HG03280 (cell line): Measurements from ENCODE around the gene SLC7A5.
"Not testable (repeated sequence)": the region's sequence is repeated elsewhere in the genome, so short reads cannot be mapped to it uniquely, and the experiment has no call there.

Experiments used
- ATAC-seq: cut with Tn5 transposase; IDR thresholded peaks from one replicate; pipeline ENCODE4 v1.9.1; 2021; ENCODE audit warnings: mild to moderate bottlenecking, moderate library complexity; ENCODE audit not compliant: unreplicated experiment

Gene SLC7A5

DNA sequence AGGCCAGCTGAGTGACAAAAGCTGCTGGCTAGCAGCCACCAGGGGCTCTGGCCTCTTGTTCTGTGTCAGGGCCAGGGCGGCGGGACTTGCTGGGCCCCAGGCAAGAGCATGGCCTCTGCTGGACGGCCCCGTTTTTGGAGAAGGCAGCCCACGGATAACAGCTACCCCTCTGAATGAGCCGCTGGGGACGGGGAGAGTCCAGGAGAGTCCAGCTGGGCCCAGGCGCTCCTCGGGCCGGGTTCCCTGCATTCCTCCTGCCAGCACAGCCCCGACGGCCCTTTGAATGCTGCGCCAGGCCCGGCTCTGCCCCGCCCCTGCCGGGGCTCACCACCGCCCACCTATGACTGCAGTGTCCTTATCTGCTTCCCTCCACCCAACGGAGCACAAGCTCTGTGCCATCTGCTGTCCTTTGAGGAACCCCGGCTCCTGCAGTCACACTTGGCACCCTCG, 33.4 kb downstream of the SLC7A5 start:
- no peak for ATAC-seq

DNA sequence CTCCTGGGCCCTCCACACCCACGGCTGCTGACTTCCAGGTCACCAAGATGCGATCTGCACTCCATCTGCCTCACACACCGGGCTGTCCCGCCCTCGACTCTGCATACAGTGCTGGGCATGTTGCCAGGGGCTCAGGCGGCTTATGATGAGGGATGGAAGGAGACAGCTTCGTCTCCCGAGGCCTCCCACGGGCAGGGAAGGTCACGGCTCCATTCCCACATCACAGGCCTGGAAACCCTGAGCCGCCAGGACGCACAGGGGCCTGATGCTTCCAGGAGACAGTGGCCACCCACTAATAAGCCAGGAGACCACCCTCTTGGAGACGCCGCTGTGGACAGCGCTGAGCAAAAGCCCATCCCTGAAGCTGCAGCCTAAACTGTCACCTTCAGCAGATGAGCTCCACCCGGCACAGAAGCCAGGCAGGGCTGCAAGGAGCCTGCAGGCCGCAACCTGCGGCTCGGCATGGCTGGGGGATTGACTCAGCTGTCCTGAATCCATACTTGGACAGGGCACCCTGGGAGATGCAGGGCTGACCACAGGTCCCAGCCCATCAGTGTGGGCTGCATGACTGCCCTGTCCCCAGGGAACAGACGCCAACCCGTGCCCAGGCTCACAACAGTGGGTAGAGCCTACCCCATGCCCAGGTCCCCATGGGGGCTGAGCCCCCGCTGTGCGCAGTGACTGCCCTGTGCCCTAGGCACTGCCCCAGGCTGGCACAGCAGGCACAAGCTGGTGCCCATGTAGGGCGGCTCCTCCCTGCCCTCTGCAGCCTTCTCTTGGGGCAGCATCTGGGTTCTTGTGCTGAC, 34.4 kb downstream of the SLC7A5 start:
- no peak for ATAC-seq

- ATAC-seq, result no peak
These were observed 35.2 kb downstream of the SLC7A5 start for GRCh38 chr16:87834005-87834667.

DNA sequence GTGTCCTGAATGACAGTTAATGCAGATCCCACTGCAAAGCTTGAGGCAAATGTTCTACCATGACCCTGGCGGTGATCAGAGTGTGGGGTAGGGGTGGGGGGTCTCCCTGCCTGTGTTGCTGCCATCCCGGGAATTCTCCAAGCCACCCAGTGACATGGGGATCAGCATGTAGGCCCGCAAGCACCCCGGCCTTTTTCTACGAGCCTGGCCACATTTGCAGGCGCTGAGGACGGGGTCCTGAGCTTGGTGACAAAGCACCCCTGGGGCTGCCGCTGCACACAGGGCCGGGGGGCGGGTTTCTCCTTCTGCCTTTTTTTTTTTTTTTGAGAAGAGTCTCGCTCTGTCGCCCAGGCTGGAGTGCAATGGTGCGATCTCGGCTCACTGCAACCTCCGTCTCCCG, 35.8 kb downstream of the SLC7A5 start:
- ATAC-seq, result no peak

DNA sequence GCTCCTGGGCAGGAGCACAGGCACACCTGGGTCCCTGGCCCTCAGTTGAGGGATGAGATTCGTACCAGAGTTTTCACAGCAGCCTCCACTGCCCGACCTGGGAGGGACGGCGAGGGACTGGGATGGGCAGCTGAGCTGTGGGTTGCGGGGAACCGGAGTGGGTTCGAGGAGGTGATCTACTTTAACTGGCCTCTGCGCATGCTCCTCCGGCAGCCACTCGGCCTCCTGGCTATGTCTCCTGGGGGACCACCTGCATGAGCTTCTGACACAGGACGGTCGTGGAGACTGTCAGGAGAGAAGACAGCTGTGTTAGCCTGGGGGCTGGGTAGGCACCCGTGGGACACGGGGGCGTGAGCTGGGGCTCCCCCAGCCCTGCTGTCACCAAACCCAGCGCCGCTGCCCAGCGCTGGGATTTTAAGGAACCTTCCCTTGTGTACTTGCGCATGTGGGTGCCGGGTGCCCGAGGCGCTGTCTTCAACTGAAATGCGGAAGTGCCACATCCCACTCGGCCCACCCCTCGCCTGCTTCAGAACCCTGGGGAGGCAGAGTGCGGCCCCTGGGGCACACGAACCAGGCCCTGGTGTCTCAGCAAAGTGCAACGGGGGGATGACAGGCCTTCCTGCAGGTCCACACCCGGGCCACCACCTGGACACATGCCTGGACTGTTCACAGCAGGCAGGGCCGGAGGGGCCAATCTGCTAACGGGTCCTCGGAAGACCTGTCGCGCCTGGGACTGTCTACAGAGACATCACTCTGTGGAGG, 36.4 kb downstream of the SLC7A5 start:
- no peak for ATAC-seq

DNA sequence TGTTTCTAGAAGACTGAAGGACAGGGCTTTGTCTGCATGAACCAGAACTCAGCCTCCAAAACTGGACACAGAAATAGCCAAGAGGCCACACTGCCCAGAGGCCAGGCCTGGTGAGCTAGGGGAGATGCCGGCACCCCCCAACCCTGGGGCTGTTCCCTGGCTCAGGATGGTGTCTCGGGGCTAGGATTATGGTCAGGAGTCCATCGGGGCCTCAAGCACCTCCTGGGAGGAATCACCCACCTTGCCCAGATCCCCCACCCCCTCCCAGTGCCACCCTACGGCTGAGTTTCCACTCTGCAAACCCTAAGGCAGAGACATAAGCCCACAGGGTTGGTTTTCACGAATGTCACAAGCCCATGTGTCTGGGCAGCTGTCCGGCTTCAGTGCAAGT, 37.2 kb downstream of the SLC7A5 start:
- no peak for ATAC-seq

DNA sequence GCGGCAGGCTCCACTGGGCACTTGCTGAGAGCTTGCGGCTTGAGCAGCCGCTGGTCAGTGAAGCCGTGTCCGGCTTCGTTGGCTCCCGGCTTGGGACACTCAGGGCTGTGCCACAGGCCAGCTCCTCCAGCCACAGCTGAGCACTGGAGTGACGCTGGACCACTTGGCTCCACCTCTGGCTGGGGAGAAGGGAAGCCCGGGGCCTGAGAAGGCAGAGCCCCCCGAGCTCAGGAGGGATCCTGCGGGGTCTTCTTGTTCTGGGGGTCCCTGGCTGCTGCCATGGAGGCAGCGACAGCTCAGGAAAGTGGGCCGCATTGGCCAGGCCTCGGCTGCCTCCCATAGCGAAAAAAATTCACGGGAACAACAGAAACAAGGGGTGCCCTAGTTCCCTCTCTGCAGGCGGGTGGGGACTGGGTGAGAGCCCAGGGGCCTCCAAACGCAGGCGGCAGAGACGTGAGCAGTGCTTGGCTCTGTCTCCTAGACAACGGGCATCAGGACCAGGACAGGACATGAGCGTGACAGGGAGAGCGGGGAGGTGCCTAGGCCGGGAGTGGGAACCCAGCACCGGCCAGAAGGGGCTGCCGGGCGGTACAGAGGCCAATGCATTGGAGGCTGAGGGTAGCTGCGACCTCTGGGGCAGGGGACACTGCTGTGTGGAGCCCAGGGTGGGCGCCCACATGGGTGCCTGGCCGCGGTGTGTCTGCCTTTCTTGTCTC, 37.7 kb downstream of the SLC7A5 start:
- ATAC-seq, result no peak

DNA sequence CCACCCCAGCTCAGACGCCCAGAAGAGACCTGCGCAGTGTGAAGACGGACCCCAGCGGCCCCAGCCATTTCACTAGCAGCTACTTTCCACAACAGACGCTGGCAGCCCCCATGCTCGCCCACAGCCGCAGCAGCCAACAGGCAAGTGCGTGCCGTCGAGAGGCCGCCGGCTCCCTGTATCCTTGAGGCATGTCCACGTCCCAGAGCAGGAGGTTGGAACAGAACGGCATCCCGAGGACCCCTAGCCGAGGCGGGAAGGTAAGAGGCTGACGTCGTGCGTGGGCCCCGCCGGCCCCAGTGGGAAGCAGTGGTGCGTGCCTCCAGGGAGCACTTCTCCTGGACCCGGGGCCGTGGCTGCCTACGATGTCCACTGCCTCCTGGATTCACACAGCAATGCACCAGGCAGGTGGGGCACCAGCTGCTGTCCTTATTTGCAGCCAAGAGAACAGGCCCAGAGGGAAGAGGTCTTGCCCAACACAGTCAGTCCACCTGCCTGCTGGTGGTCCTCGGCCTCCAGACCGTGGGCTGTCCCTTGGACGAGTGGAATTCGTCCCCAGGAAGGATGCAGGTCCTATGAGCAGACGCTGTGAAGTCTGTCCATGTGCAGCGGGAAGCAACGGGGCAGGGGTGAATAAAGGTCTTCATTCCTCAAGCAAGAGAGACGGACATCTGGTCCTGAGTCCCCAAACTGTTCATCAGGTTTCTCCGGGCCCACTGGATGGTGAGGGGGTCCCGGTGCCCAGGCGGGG, 38.5 kb downstream of the SLC7A5 start:
- no peak for ATAC-seq

GRCh38 chr16:87829988-87830672, 39.2 kb downstream of the SLC7A5 start:
- ATAC-seq, result no peak

DNA sequence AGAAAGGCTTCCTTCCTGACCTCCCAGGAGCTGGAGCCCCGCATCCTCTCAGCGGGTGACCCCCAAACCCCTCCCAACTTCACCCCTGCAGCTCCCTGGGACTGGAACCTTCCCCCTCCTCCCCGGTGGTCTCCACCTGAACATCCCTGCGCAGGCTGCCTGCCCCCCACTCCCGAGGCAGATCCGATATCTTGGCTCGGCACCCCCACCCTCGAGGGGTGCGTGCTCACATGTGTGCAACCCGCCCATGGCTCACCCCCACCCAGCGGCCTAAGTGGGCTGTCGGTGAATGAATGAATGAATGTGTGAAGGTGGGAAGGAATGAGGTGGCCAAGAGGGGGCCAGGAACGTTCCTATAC, 39.7 kb downstream of the SLC7A5 start:
- ATAC-seq, result no peak

- ATAC-seq, result no peak
These were observed 40.2 kb downstream of the SLC7A5 start for GRCh38 chr16:87828907-87829621.

GRCh38 chr16:87828071-87828906, 41.0 kb downstream of the SLC7A5 start:
- ATAC-seq, result no peak

- not testable (repeated sequence) for ATAC-seq
These were observed 41.8 kb downstream of the SLC7A5 start for GRCh38 chr16:87827588-87827915.

DNA sequence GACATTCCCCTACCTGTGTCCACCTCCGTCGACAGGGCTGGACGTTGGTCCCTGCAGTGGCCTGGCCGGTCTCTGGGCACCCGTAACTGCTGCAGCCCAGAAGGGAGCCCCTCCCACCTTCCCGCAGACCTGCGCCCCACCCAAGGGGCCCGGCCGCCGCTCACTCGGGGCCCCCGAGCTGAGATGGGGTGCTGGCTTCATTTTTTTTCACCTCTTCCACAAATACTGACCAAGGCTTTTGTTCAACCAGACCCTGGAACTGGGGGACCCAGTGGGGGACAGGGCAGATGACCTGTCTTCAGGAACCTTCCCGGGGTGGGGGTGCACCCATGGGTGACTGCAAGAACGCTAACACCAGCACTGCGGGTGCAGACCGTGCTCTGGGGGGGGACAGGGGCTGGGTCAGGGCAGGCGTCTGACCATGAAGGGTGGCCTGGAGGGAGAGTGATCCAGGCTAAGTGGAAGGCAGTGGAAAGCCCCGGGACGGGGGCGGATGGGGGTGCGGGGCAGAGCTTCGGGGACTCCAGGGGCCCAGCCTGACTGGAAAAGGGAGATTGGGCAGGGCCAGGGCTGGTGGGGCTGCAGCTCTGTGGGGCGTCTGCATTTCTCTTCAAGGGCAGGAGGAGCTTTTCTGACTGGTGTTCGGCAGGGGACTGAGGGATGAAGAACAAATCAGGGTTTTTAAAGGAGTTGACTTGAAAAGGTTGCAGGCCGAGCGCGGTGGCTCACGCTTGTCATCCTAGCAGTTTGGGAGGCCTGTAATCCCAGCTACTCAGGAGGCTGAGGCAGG, 42.3 kb downstream of the SLC7A5 start:
- no peak for ATAC-seq

GRCh38 chr16:87826407-87826797, 42.9 kb downstream of the SLC7A5 start:
- ATAC-seq, result not testable (repeated sequence)

GRCh38 chr16:87825842-87826120, 43.5 kb downstream of the SLC7A5 start:
- ATAC-seq, result not testable (repeated sequence)

DNA sequence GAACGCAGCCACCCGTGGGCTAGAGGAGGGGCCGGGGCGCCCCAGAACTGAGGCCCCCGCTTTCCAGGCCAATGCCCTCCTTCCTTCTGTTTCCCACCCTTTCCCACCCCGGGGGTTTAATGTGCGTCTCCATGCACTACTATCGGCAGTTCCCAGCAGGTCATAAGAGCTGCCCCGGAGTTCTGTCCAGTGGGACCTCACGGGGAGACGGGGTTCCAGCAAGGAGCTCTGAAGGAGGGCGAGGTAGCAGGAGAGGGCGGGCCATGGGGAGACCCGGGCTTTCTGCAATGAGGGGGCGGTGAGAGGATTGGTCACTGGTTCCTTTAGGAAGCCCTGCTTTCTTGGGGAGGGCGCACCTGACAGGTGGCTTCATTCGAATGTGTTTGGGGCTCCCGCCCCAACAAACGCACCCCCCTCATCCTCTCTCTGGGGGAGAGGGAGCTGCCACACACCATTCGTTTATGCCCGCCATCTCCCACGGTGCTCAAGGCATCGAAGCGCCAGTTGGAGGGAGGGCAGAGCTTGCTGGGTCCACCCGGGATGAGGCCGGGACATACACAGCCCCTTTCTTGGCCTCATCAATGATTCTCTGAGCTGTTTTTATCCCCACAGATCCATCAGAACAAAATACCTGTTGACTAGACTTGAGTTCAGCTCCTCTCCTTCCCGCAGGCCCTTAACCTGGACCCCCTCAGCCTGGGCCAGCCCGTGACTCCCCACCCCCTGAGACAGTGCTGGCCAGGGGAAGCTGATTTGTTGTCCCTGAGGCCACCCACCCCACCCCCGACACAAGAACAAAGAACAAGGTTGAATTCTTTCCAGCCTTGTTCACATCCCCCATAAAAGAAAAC, 44.1 kb downstream of the SLC7A5 start:
- no peak for ATAC-seq
